ENCODE results near the gene NRROS.
"Not testable (repeated sequence)": the region's sequence is repeated elsewhere in the genome, so short reads cannot be mapped to it uniquely, and the experiment has no call there.

Gene NRROS

GRCh38 chr3:196617256-196617655, 22.2 kb upstream of the NRROS start:
- H3K4me1 ChIP-seq (ENCODE audit: insufficient read depth, insufficient read length) = peaks cover 9% of the 10 kb centered on the region
- no peaks in the 10 kb centered on the region for H3K36me3 ChIP-seq (ENCODE audit: insufficient read depth, insufficient read length, low read length)

GRCh38 chr3:196619223-196619622, 20.3 kb upstream of the NRROS start:
- no peak for TF ChIP-seq ZNF274 (IDR thresholded peaks at IDR 0.05; ENCODE audit: low read depth, low read length)
- no peak for TF ChIP-seq SUZ12 (IDR thresholded peaks at IDR 0.05; ENCODE audit: extremely low read depth, insufficient read depth, insufficient read length)
- no peak for TF ChIP-seq YY1 (IDR thresholded peaks at IDR 0.05; ENCODE audit: insufficient read depth, insufficient read length)

More at GRCh38 chr3:196617256-196617655, 22.2 kb upstream of the NRROS start:
- no peaks in the 10 kb centered on the region for H3K27me3 ChIP-seq (ENCODE audit: insufficient read depth, insufficient read length)
- H3K4me3 ChIP-seq (ENCODE audit: insufficient read length, low read depth) = no peak overlapping the region
- no peak overlapping the region for H3K9ac ChIP-seq (ENCODE audit: insufficient read length, low read depth)
- no peaks in the 10 kb centered on the region for H3K9me3 ChIP-seq (ENCODE audit: insufficient read depth, low read length)
- no peak for DNase-seq (ENCODE audit: low read depth, low spot score)
- TF ChIP-seq YY1 (IDR thresholded peaks at IDR 0.05; ENCODE audit: insufficient read depth, insufficient read length) (no peak), SUZ12 (IDR thresholded peaks at IDR 0.05; ENCODE audit: extremely low read depth, insufficient read depth, insufficient read length) (no peak), ZNF274 (IDR thresholded peaks at IDR 0.05; ENCODE audit: low read depth, low read length) (no peak)

GRCh38 chr3:196619627-196620026, 19.9 kb upstream of the NRROS start:
- H3K9ac ChIP-seq (ENCODE audit: insufficient read length, low read depth); H3K9me3 ChIP-seq (ENCODE audit: insufficient read depth, low read length); H3K36me3 ChIP-seq (ENCODE audit: insufficient read depth, insufficient read length, low read length); H3K4me3 ChIP-seq (ENCODE audit: insufficient read length, low read depth); DNase-seq (ENCODE audit: low read depth, low spot score); H3K27me3 ChIP-seq (ENCODE audit: insufficient read depth, insufficient read length): not testable (repeated sequence)
- peaks cover 12% of the 10 kb centered on the region for H3K4me1 ChIP-seq (ENCODE audit: insufficient read depth, insufficient read length)

More at GRCh38 chr3:196619223-196619622, 20.3 kb upstream of the NRROS start:
- Histone ChIP-seq H3K9ac (ENCODE audit: insufficient read length, low read depth) (no peak overlapping the region), H3K4me3 (ENCODE audit: insufficient read length, low read depth) (no peak overlapping the region), H3K9me3 (ENCODE audit: insufficient read depth, low read length) (no peaks in the 10 kb centered on the region), H3K4me1 (ENCODE audit: insufficient read depth, insufficient read length) (peaks cover 12% of the 10 kb centered on the region), H3K27me3 (ENCODE audit: insufficient read depth, insufficient read length) (no peaks in the 10 kb centered on the region), H3K36me3 (ENCODE audit: insufficient read depth, insufficient read length, low read length) (no peaks in the 10 kb centered on the region)
- no peak for DNase-seq (ENCODE audit: low read depth, low spot score)

GRCh38 chr3:196620161-196620604, 19.3 kb upstream of the NRROS start:
- TF ChIP-seq SUZ12 (IDR thresholded peaks at IDR 0.05; ENCODE audit: extremely low read depth, insufficient read depth, insufficient read length) = no peak
- TF ChIP-seq YY1 (IDR thresholded peaks at IDR 0.05; ENCODE audit: insufficient read depth, insufficient read length) = no peak
- no peak for TF ChIP-seq ZNF274 (IDR thresholded peaks at IDR 0.05; ENCODE audit: low read depth, low read length)
- no peaks in the 10 kb centered on the region for H3K9me3 ChIP-seq (ENCODE audit: insufficient read depth, low read length)
- no peak overlapping the region for H3K9ac ChIP-seq (ENCODE audit: insufficient read length, low read depth)
- no peak for DNase-seq (ENCODE audit: low read depth, low spot score)
- H3K4me1 ChIP-seq (ENCODE audit: insufficient read depth, insufficient read length) = peaks cover 12% of the 10 kb centered on the region
- no peaks in the 10 kb centered on the region for H3K27me3 ChIP-seq (ENCODE audit: insufficient read depth, insufficient read length)
- H3K36me3 ChIP-seq (ENCODE audit: insufficient read depth, insufficient read length, low read length) = no peaks in the 10 kb centered on the region
- H3K4me3 ChIP-seq (ENCODE audit: insufficient read length, low read depth) = no peak overlapping the region

GRCh38 chr3:196620684-196621083, 18.8 kb upstream of the NRROS start:
- TF ChIP-seq YY1 (IDR thresholded peaks at IDR 0.05; ENCODE audit: insufficient read depth, insufficient read length) (no peak), SUZ12 (IDR thresholded peaks at IDR 0.05; ENCODE audit: extremely low read depth, insufficient read depth, insufficient read length) (no peak), ZNF274 (IDR thresholded peaks at IDR 0.05; ENCODE audit: low read depth, low read length) (no peak)
- H3K9ac ChIP-seq (ENCODE audit: insufficient read length, low read depth) = no peak overlapping the region
- DNase-seq (ENCODE audit: low read depth, low spot score) = no peak

GRCh38 chr3:196621611-196622010, 17.9 kb upstream of the NRROS start:
- no peak overlapping the region for H3K9ac ChIP-seq (ENCODE audit: insufficient read length, low read depth)
- H3K9me3 ChIP-seq (ENCODE audit: insufficient read depth, low read length) = no peaks in the 10 kb centered on the region
- no peak overlapping the region for H3K4me3 ChIP-seq (ENCODE audit: insufficient read length, low read depth)
- TF ChIP-seq ZNF274 (IDR thresholded peaks at IDR 0.05; ENCODE audit: low read depth, low read length) (no peak), YY1 (IDR thresholded peaks at IDR 0.05; ENCODE audit: insufficient read depth, insufficient read length) (no peak), SUZ12 (IDR thresholded peaks at IDR 0.05; ENCODE audit: extremely low read depth, insufficient read depth, insufficient read length) (no peak)
- H3K4me1 ChIP-seq (ENCODE audit: insufficient read depth, insufficient read length) = peaks cover 12% of the 10 kb centered on the region
- H3K27me3 ChIP-seq (ENCODE audit: insufficient read depth, insufficient read length) = no peaks in the 10 kb centered on the region
- no peak for DNase-seq (ENCODE audit: low read depth, low spot score)
- no peaks in the 10 kb centered on the region for H3K36me3 ChIP-seq (ENCODE audit: insufficient read depth, insufficient read length, low read length)

More at GRCh38 chr3:196620684-196621083, 18.8 kb upstream of the NRROS start:
- no peaks in the 10 kb centered on the region for H3K9me3 ChIP-seq (ENCODE audit: insufficient read depth, low read length)
- no peak overlapping the region for H3K4me3 ChIP-seq (ENCODE audit: insufficient read length, low read depth)
- peaks cover 12% of the 10 kb centered on the region for H3K4me1 ChIP-seq (ENCODE audit: insufficient read depth, insufficient read length)
- H3K27me3 ChIP-seq (ENCODE audit: insufficient read depth, insufficient read length) = no peaks in the 10 kb centered on the region
- no peaks in the 10 kb centered on the region for H3K36me3 ChIP-seq (ENCODE audit: insufficient read depth, insufficient read length, low read length)

GRCh38 chr3:196624067-196624790, 15.3 kb upstream of the NRROS start:
- no peaks in the 10 kb centered on the region for H3K9me3 ChIP-seq (ENCODE audit: insufficient read depth, low read length)
- TF ChIP-seq YY1 (IDR thresholded peaks at IDR 0.05; ENCODE audit: insufficient read depth, insufficient read length) (no peak), ZNF274 (IDR thresholded peaks at IDR 0.05; ENCODE audit: low read depth, low read length) (no peak), SUZ12 (IDR thresholded peaks at IDR 0.05; ENCODE audit: extremely low read depth, insufficient read depth, insufficient read length) (no peak)
- no peak overlapping the region for H3K4me3 ChIP-seq (ENCODE audit: insufficient read length, low read depth)
- H3K36me3 ChIP-seq (ENCODE audit: insufficient read depth, insufficient read length, low read length) = no peaks in the 10 kb centered on the region
- no peaks in the 10 kb centered on the region for H3K27me3 ChIP-seq (ENCODE audit: insufficient read depth, insufficient read length)
- no peak for DNase-seq (ENCODE audit: low read depth, low spot score)
- H3K4me1 ChIP-seq (ENCODE audit: insufficient read depth, insufficient read length) = peaks cover 13% of the 10 kb centered on the region
- no peak overlapping the region for H3K9ac ChIP-seq (ENCODE audit: insufficient read length, low read depth)

Data from NT2/D1 (cell line).